GM12801 (cell line): Measurements from ENCODE around the gene LOC101059915.

Experiments
- TF ChIP-seq, protein P1 (sequence below): IDR thresholded peaks from one replicate; pipeline ENCODE4 v1.5.1; 2011; ENCODE audit warnings: control low read depth; ENCODE audit not compliant: insufficient read length; ENCODE audit errors: extremely low read depth

The LOC101059915 gene

DNA sequence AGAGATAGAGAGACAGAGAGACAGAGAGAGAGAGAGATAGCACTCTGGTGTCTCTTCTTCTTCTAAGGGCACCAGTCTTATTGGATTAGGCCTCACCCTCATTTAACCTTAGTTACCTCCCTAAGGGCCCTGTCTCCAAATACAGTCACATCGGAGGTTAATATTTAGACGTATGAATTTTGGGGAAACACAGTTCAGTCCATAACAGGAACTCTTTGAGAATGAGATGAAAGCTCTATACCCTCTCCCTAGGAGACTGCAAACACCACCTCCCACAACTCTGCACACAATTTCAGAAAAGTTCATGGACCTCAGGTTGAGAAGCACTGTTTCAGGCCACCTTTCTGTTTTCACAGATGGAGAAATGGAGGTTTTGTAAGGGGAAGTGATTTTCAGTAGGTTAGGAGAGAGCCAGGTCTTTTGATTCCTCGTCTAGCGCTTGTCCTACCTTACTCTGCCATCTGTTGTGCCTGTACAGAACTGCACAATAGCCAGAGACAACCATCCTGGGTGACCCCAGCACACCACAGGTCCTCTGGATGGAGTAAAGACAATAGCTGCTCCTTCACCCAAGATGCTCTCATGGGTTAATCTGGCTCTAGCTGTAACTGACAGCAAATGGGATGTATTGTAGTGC, 16.9 kb upstream of the LOC101059915 start:
- TF ChIP-seq, protein P1, sequence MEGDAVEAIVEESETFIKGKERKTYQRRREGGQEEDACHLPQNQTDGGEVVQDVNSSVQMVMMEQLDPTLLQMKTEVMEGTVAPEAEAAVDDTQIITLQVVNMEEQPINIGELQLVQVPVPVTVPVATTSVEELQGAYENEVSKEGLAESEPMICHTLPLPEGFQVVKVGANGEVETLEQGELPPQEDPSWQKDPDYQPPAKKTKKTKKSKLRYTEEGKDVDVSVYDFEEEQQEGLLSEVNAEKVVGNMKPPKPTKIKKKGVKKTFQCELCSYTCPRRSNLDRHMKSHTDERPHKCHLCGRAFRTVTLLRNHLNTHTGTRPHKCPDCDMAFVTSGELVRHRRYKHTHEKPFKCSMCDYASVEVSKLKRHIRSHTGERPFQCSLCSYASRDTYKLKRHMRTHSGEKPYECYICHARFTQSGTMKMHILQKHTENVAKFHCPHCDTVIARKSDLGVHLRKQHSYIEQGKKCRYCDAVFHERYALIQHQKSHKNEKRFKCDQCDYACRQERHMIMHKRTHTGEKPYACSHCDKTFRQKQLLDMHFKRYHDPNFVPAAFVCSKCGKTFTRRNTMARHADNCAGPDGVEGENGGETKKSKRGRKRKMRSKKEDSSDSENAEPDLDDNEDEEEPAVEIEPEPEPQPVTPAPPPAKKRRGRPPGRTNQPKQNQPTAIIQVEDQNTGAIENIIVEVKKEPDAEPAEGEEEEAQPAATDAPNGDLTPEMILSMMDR, result no peak

DNA sequence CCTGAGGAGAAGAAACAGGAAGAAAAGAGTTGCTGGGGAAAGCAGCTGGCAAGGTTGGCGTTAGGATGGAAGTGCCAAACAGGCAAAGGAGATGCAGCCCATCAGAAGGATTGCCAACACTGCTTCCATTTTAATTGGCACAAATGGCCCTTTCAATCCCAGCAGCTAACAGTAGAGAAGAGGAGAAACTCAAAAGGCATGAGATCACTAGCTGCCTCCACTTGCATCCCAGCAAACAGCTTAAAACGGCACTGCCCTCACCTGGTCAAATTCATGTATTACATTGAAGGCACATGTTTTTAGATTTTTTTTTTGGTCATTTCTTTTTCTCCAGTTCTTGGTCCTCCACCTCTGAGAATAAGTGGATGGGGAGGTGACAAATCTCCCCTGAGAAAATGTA, 14.9 kb upstream of the LOC101059915 start:
- TF ChIP-seq, protein P1, result no peak

- TF ChIP-seq, protein P1, result no peak
Measured at GRCh38 chrX:71653344-71653743, 14.0 kb upstream of the LOC101059915 start.

GRCh38 chrX:71657267-71657666, 10.1 kb upstream of the LOC101059915 start:
- TF ChIP-seq, protein P1, result no peak

- TF ChIP-seq, protein P1, result no peak
Measured at GRCh38 chrX:71659342-71659741, 8.0 kb upstream of the LOC101059915 start.

DNA sequence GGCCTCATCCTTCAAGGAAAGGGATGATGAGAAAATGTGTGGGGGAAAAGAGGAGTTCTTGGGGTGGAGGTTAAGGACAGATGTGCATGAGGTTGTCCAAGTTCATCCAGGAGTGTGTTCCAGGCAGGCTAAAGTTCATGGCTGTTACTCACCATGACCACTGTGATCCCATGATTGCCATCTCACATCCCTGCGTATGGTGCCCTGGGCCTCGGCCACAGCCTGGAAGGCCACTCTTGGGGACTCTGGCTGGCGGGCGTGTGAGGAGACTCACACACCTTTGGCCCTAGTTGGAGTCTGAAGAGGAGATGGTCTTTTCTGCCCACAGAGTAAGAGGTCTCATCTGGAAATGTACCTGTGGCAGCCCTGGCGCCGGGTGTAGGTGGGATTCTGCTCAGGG, 7.4 kb upstream of the LOC101059915 start:
- TF ChIP-seq, protein P1, result no peak

- TF ChIP-seq, protein P1, result no peak
Measured at GRCh38 chrX:71660562-71661416, 6.6 kb upstream of the LOC101059915 start.
